Measurements from ENCODE around the gene WDR17.

WDR17 gene

GRCh38 chr4:176217510-176217909, 151.9 kb downstream of the WDR17 start:
- no peaks in the 10 kb centered on the region for H3K27me3 ChIP-seq (replicated peaks in 2 of 5; ENCODE audit: control insufficient read depth in 4 of 5, insufficient read depth in 5 of 5, low read length in 4 of 5)
- no peaks in the 10 kb centered on the region for H3K4me1 ChIP-seq (ENCODE audit: control extremely low read depth in 1 of 4, control insufficient read depth in 4 of 4, insufficient read depth in 4 of 4, low read length in 3 of 4)
- no peak overlapping the region for H3K4me3 ChIP-seq (ENCODE audit: control insufficient read depth in 1 of 7, extremely low read depth in 1 of 7, insufficient read depth in 4 of 7, low read depth in 2 of 7, low read length in 6 of 7)
- WGBS (ENCODE audit: insufficient coverage) = 93% methylated on average over 2 of the region's 2 CpGs
- no peaks in the 10 kb centered on the region for H3K36me3 ChIP-seq (ENCODE audit: control insufficient read depth in 4 of 4, insufficient read depth in 4 of 4, low read length in 3 of 4)
- peaks cover 0 to 1% (median 0%) of the 10 kb centered on the region in 5 experiments for H3K9me3 ChIP-seq (ENCODE audit: control extremely low read depth in 1 of 5, control insufficient read depth in 4 of 5, insufficient read depth in 2 of 5, low read depth in 1 of 5, low read length in 4 of 5)
- ChIA-PET CTCF (no interaction called here), POLR2A (no interaction called here)
- DNase-seq = no peak
- H3K27ac ChIP-seq (ENCODE audit: insufficient read depth in 1 of 2, low read depth in 1 of 2, low read length in 2 of 2, poor library complexity in 1 of 2, severe bottlenecking in 2 of 2) = no peak overlapping the region

DNA sequence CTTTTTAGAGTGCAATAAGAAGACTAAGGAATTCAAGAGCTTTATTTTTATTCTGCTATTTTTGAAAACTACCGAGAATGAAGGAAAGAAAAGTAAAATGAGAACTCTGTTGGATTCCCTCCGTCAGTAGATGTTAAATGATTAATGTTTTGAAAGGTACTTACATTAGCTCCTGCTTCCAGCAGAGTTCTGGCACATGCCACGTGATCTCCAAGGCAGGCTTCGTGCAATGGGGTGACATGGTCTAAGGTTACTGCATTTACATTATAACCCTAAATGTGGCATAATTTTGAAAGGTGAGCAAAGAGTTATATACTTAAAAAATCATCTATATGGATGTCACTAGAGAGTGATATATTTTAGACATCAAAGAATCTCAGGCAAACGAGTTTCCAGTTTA, 156.5 kb downstream of the WDR17 start:
- Histone ChIP-seq H3K27me3 (replicated peaks in 2 of 5; ENCODE audit: control insufficient read depth in 4 of 5, insufficient read depth in 5 of 5, low read length in 4 of 5) (peaks cover 0 to 2% (median 0%) of the 10 kb centered on the region in 5 experiments), H3K4me3 (ENCODE audit: control insufficient read depth in 1 of 7, extremely low read depth in 1 of 7, insufficient read depth in 4 of 7, low read depth in 2 of 7, low read length in 6 of 7) (no peak overlapping the region), H3K4me1 (ENCODE audit: control extremely low read depth in 1 of 4, control insufficient read depth in 4 of 4, insufficient read depth in 4 of 4, low read length in 3 of 4) (no peaks in the 10 kb centered on the region), H3K36me3 (ENCODE audit: control insufficient read depth in 4 of 4, insufficient read depth in 4 of 4, low read length in 3 of 4) (no peaks in the 10 kb centered on the region), H3K9me3 (ENCODE audit: control extremely low read depth in 1 of 5, control insufficient read depth in 4 of 5, insufficient read depth in 2 of 5, low read depth in 1 of 5, low read length in 4 of 5) (no peaks in the 10 kb centered on the region), H3K27ac (ENCODE audit: insufficient read depth in 1 of 2, low read depth in 1 of 2, low read length in 2 of 2, poor library complexity in 1 of 2, severe bottlenecking in 2 of 2) (no peak overlapping the region)
- DNase-seq = no peak
- CTCF ChIA-PET = no interaction called here
- POLR2A ChIA-PET = no interaction called here
- 82% methylated on average over 3 of the region's 5 CpGs for WGBS (ENCODE audit: insufficient coverage)

DNA sequence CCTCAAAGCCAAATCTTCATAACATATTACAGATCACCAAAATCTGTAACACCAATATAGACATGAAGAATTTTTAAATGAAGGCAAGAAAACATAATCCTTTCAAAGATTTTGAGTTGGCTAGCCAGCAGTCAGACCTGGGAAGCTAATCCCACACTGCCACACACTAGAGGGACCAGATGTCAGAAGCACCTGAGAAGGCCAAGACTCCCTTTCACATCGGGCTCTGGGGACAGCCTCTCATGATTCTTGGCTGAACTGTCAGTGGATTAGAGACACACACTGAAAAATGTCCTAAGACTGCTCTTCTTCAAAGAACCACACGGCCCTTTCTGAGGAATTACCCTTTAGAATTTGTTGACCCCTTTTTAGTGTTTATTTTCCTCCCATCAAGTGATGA, 157.9 kb downstream of the WDR17 start:
- no peak overlapping the region for H3K4me3 ChIP-seq (ENCODE audit: control insufficient read depth in 1 of 7, extremely low read depth in 1 of 7, insufficient read depth in 4 of 7, low read depth in 2 of 7, low read length in 6 of 7)
- peaks cover 0 to 2% (median 0%) of the 10 kb centered on the region in 5 experiments for H3K27me3 ChIP-seq (replicated peaks in 2 of 5; ENCODE audit: control insufficient read depth in 4 of 5, insufficient read depth in 5 of 5, low read length in 4 of 5)
- CTCF ChIA-PET = no interaction called here
- no peaks in the 10 kb centered on the region for H3K4me1 ChIP-seq (ENCODE audit: control extremely low read depth in 1 of 4, control insufficient read depth in 4 of 4, insufficient read depth in 4 of 4, low read length in 3 of 4)
- POLR2A ChIA-PET = no interaction called here
- 78% methylated on average over 2 of the region's 2 CpGs for WGBS (ENCODE audit: insufficient coverage)
- no peak for DNase-seq
- H3K9me3 ChIP-seq (ENCODE audit: control extremely low read depth in 1 of 5, control insufficient read depth in 4 of 5, insufficient read depth in 2 of 5, low read depth in 1 of 5, low read length in 4 of 5) = no peaks in the 10 kb centered on the region
- no peaks in the 10 kb centered on the region for H3K36me3 ChIP-seq (ENCODE audit: control insufficient read depth in 4 of 4, insufficient read depth in 4 of 4, low read length in 3 of 4)
- no peak overlapping the region for H3K27ac ChIP-seq (ENCODE audit: insufficient read depth in 1 of 2, low read depth in 1 of 2, low read length in 2 of 2, poor library complexity in 1 of 2, severe bottlenecking in 2 of 2)

DNA sequence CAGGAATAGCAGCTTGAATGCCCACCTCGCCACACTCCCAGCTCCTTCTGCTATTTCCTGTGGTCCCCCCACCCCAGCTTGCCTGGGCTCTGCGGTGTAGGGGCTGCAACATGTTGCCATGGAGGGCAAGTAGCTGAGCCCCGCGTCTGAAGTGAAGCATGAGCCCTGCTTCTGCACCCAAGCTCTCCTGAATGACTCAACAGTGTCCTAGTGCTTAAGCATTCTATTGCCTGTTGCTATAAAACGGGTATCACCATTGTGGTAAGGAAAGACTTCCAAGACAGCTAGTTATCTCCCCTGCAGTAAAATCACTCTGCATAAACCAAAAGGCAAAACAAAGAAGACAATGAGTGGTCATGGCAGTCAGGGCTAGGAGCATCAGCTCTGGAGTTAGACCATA, 161.1 kb downstream of the WDR17 start:
- no peak for DNase-seq
- no peak overlapping the region for H3K4me3 ChIP-seq (ENCODE audit: control insufficient read depth in 1 of 7, extremely low read depth in 1 of 7, insufficient read depth in 4 of 7, low read depth in 2 of 7, low read length in 6 of 7)
- no peaks in the 10 kb centered on the region for H3K9me3 ChIP-seq (ENCODE audit: control extremely low read depth in 1 of 5, control insufficient read depth in 4 of 5, insufficient read depth in 2 of 5, low read depth in 1 of 5, low read length in 4 of 5)
- H3K36me3 ChIP-seq (ENCODE audit: control insufficient read depth in 4 of 4, insufficient read depth in 4 of 4, low read length in 3 of 4) = no peaks in the 10 kb centered on the region
- 87% methylated on average over 3 of the region's 5 CpGs for WGBS (ENCODE audit: insufficient coverage)
- CTCF ChIA-PET = no interaction called here
- no peak overlapping the region for H3K27ac ChIP-seq (ENCODE audit: insufficient read depth in 1 of 2, low read depth in 1 of 2, low read length in 2 of 2, poor library complexity in 1 of 2, severe bottlenecking in 2 of 2)
- POLR2A ChIA-PET = no interaction called here
- H3K4me1 ChIP-seq (ENCODE audit: control extremely low read depth in 1 of 4, control insufficient read depth in 4 of 4, insufficient read depth in 4 of 4, low read length in 3 of 4) = no peaks in the 10 kb centered on the region
- H3K27me3 ChIP-seq (replicated peaks in 2 of 5; ENCODE audit: control insufficient read depth in 4 of 5, insufficient read depth in 5 of 5, low read length in 4 of 5) = peaks cover 0 to 2% (median 0%) of the 10 kb centered on the region in 5 experiments

DNA sequence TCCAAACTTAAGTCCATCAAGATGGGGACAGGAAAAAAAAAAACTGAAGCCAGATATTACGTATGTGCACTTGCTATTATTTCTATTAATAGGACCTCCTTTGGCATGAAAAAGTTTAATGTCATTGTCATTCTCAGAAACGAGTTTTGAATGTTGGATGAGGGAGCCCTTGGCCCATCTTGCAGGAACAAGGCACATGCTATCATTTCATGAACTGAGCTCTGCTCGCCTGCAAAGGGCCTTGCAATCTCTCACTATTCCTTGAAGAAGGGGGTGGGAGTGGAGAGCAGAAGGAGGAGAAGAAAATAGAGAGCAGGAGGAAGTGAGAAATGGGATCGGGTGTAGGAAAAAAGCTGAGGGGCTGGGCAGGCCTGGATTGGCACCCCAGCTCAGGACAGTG, 164.0 kb downstream of the WDR17 start:
- Histone ChIP-seq H3K27ac (ENCODE audit: insufficient read depth in 1 of 2, low read depth in 1 of 2, low read length in 2 of 2, poor library complexity in 1 of 2, severe bottlenecking in 2 of 2) (no peak overlapping the region), H3K27me3 (replicated peaks in 2 of 5; ENCODE audit: control insufficient read depth in 4 of 5, insufficient read depth in 5 of 5, low read length in 4 of 5) (peaks cover 0 to 6% (median 0%) of the 10 kb centered on the region in 5 experiments), H3K4me1 (ENCODE audit: control extremely low read depth in 1 of 4, control insufficient read depth in 4 of 4, insufficient read depth in 4 of 4, low read length in 3 of 4) (no peaks in the 10 kb centered on the region), H3K4me3 (ENCODE audit: control insufficient read depth in 1 of 7, extremely low read depth in 1 of 7, insufficient read depth in 4 of 7, low read depth in 2 of 7, low read length in 6 of 7) (no peak overlapping the region), H3K36me3 (ENCODE audit: control insufficient read depth in 4 of 4, insufficient read depth in 4 of 4, low read length in 3 of 4) (no peaks in the 10 kb centered on the region), H3K9me3 (ENCODE audit: control extremely low read depth in 1 of 5, control insufficient read depth in 4 of 5, insufficient read depth in 2 of 5, low read depth in 1 of 5, low read length in 4 of 5) (no peaks in the 10 kb centered on the region)
- WGBS (ENCODE audit: insufficient coverage) = 89% methylated on average over 4 of the region's 4 CpGs
- no peak for DNase-seq
- CTCF ChIA-PET = no interaction called here
- POLR2A ChIA-PET = no interaction called here

All from common myeloid progenitor, CD34-positive (primary cell).